H1 (cell line): ENCODE measurements around the gene ZNF30. TPM values are rescaled to one million over a fixed set of nuclear protein-coding genes. Genes with fewer than 3 reads are reported as not detected.
"Not testable (repeated sequence)": the region's sequence is repeated elsewhere in the genome, so short reads cannot be mapped to it uniquely, and the experiment has no call there.

Experiments
- CTCF ChIA-PET: fragments of 300-600 bp; sonication (Branson Sonifier 250); formaldehyde crosslinking; loops from one replicate; lab custom pipeline; 2021; ENCODE audit not compliant: partially characterized antibody; lab: Charles Lee
- POLR2A ChIA-PET: fragments of 300-600 bp; sonication (Branson Sonifier 250); formaldehyde crosslinking; loops from one replicate; lab custom pipeline; 2021; ENCODE audit warnings: inconsistent platforms; ENCODE audit not compliant: partially characterized antibody; lab: Charles Lee
- DNase-seq, 2 experiments: peaks; one replicate each; pipeline versions ENCODE4 v3.0.0 to v3.0.0-alpha.2; 2010 to 2022; ENCODE audit warnings: low spot score in 2 of 2, low read depth in 1 of 2, mixed read lengths in 1 of 2
- FAIRE-seq: peaks from 2 replicates; lab custom pipeline; 2011; peaks lifted over from hg19 to GRCh38; lab: Jason Lieb, UNC
- H2AFZ ChIP-seq: 2 replicates; pipeline ENCODE4 v1.8.1; 2012; ENCODE audit warnings: low read length, inconsistent platforms
- H2AK5ac ChIP-seq: 2 replicates; pipeline ENCODE4 v1.6.1; 2013; ENCODE audit warnings: low read depth, low read length
- H2BK120ac ChIP-seq: replicated peaks from 2 replicates; pipeline ENCODE3; 2013; ENCODE audit warnings: low read depth, low read length, inconsistent platforms
- H2BK12ac ChIP-seq: 2 replicates; pipeline ENCODE4 v1.6.1; 2013; ENCODE audit warnings: low read depth, low read length
- H2BK15ac ChIP-seq: 2 replicates; pipeline ENCODE4 v1.6.1; 2013; ENCODE audit warnings: low read length
- H2BK20ac ChIP-seq: 2 replicates; pipeline ENCODE4 v1.6.1; 2013; ENCODE audit warnings: low read length
- H2BK5ac ChIP-seq: 2 replicates; pipeline ENCODE4 v1.6.1; 2013; ENCODE audit warnings: low read depth, low read length
- H3K14ac ChIP-seq: 2 replicates; pipeline ENCODE4 v1.6.1; 2013; ENCODE audit warnings: inconsistent platforms; ENCODE audit not compliant: insufficient read length
- H3K18ac ChIP-seq: 2 replicates; pipeline ENCODE4 v1.6.1; 2013; ENCODE audit warnings: low read length; ENCODE audit errors: extremely low read depth
- H3K23ac ChIP-seq: 2 replicates; pipeline ENCODE4 v1.6.1; 2013; ENCODE audit warnings: inconsistent platforms; ENCODE audit not compliant: insufficient read length
- H3K23me2 ChIP-seq: 2 replicates; pipeline ENCODE4 v1.6.1; 2013; ENCODE audit warnings: low read depth, low read length
- H3K27ac ChIP-seq: 2 replicates; pipeline ENCODE4 v1.6.1; 2011; ENCODE audit warnings: low read depth, low read length, inconsistent platforms
- H3K27me3 ChIP-seq, 4 experiments: replicated peaks in 1 of 4; 1 replicate in 1 of 4; 2 replicates in 3 of 4; pipeline versions ENCODE4 v1.6.1 to v1.8.1; 2011 to 2013; ENCODE audit warnings: low read length in 3 of 4, mild to moderate bottlenecking in 3 of 4, inconsistent platforms in 2 of 4, mixed read lengths in 2 of 4, moderate library complexity in 1 of 4; ENCODE audit not compliant: control insufficient read depth in 3 of 4, insufficient read depth in 3 of 4; ENCODE audit errors: extremely low read depth in 1 of 4
- H3K36me3 ChIP-seq, 4 experiments: 2 replicates each; pipeline versions ENCODE4 v1.6.1 to v1.8.1; 2011 to 2013; ENCODE audit warnings: mild to moderate bottlenecking in 4 of 4, low read length in 3 of 4, moderate library complexity in 2 of 4, control low read depth in 1 of 4, inconsistent platforms in 1 of 4; ENCODE audit not compliant: insufficient read depth in 4 of 4, control insufficient read depth in 2 of 4
- H3K4ac ChIP-seq: replicated peaks from 2 replicates; pipeline ENCODE3; 2013; ENCODE audit warnings: low read length, low read depth, mixed read lengths, inconsistent platforms; ENCODE audit not compliant: insufficient read length
- H3K4me1 ChIP-seq, 4 experiments: replicated peaks in 1 of 4; 1 replicate in 1 of 4; 2 replicates in 3 of 4; pipeline versions ENCODE4 v1.6.1 to v1.8.1; 2011 to 2013; ENCODE audit warnings: low read length in 3 of 4, inconsistent platforms in 2 of 4, mixed read lengths in 1 of 4; ENCODE audit not compliant: insufficient read depth in 4 of 4, control insufficient read depth in 3 of 4
- H3K4me2 ChIP-seq, 2 experiments: 2 replicates each; pipeline versions ENCODE4 v1.6.1 to v1.8.1; 2011 to 2013; ENCODE audit warnings: low read depth in 2 of 2, low read length in 2 of 2, control low read depth in 1 of 2, inconsistent platforms in 1 of 2, mild to moderate bottlenecking in 1 of 2; ENCODE audit not compliant: insufficient read depth in 1 of 2
- H3K4me3 ChIP-seq, 4 experiments: fragments of 200-600, 300-600 bp in 1 of 4; sonication (generic), shearing (Covaris generic), sonication (Bioruptor Twin) in 1 of 4; 2 replicates each; pipeline versions ENCODE4 v1.5.1 to v1.8.1; 2011 to 2016; ENCODE audit warnings: low read length in 4 of 4, low read depth in 3 of 4, control low read depth in 2 of 4, inconsistent platforms in 2 of 4, mild to moderate bottlenecking in 2 of 4, mixed read lengths in 1 of 4, moderate library complexity in 1 of 4; ENCODE audit not compliant: insufficient read depth in 2 of 4; ENCODE audit errors: extremely low read depth in 1 of 4
- H3K56ac ChIP-seq: replicated peaks from 2 replicates; pipeline ENCODE3; 2013; ENCODE audit warnings: low read depth, mild to moderate bottlenecking, mixed read lengths, low read length, inconsistent platforms; ENCODE audit not compliant: insufficient read length
- H3K79me1 ChIP-seq: 2 replicates; pipeline ENCODE4 v1.6.1; 2013; ENCODE audit warnings: low read depth, low read length, control low read depth
- H3K79me2 ChIP-seq, 2 experiments: 2 replicates each; pipeline versions ENCODE4 v1.6.1 to v1.8.1; 2012 to 2013; ENCODE audit warnings: low read length in 2 of 2, mild to moderate bottlenecking in 2 of 2, inconsistent platforms in 1 of 2; ENCODE audit not compliant: insufficient read depth in 2 of 2, control insufficient read depth in 1 of 2
- H3K9ac ChIP-seq, 4 experiments: replicated peaks in 1 of 4; 1 replicate in 1 of 4; 2 replicates in 3 of 4; pipeline versions ENCODE4 v1.6.1 to v1.8.1; 2011 to 2013; ENCODE audit warnings: low read depth in 3 of 4, low read length in 3 of 4, control low read depth in 2 of 4, mild to moderate bottlenecking in 2 of 4, moderate library complexity in 2 of 4, inconsistent platforms in 1 of 4; ENCODE audit errors: extremely low read depth in 1 of 4
- H3K9me3 ChIP-seq, 2 experiments: 2 replicates each; pipeline versions ENCODE4 v1.6.1 to v1.8.1; 2012 to 2013; ENCODE audit warnings: mild to moderate bottlenecking in 2 of 2, moderate library complexity in 2 of 2, control low read depth in 1 of 2, inconsistent platforms in 1 of 2, low read depth in 1 of 2, low read length in 1 of 2, mixed read lengths in 1 of 2; ENCODE audit not compliant: insufficient read depth in 2 of 2
- H4K20me1 ChIP-seq, 2 experiments: replicated peaks in 1 of 2; 2 replicates each; pipeline versions ENCODE3 to v1.8.1; 2011 to 2013; ENCODE audit warnings: inconsistent platforms in 2 of 2, low read length in 2 of 2, mild to moderate bottlenecking in 1 of 2; ENCODE audit not compliant: insufficient read depth in 2 of 2, control insufficient read depth in 1 of 2
- H4K5ac ChIP-seq: 2 replicates; pipeline ENCODE4 v1.6.1; 2013; ENCODE audit warnings: low read length, low read depth, mixed read lengths, inconsistent platforms; ENCODE audit not compliant: insufficient read length
- H4K8ac ChIP-seq: 2 replicates; pipeline ENCODE4 v1.8.0; 2013; ENCODE audit warnings: mild to moderate bottlenecking, moderate library complexity, low read length, inconsistent platforms; ENCODE audit not compliant: insufficient read depth; ENCODE audit errors: extremely low read depth
- H4K91ac ChIP-seq: replicated peaks from 2 replicates; pipeline ENCODE3; 2013; ENCODE audit warnings: low read length, mixed read lengths, inconsistent platforms; ENCODE audit not compliant: insufficient read length
- WGBS, 2 experiments: shearing (Covaris generic) in 1 of 2; methylation state at CpG; one replicate each; pipeline versions ENCODE4 v1.1.6 to v1.1.7; 2013 to 2015; ENCODE audit warnings: low lambda C conversion rate in 2 of 2, mixed read lengths in 2 of 2, inconsistent platforms in 1 of 2, low coverage in 1 of 2, missing lambda C conversion rate in 1 of 2; ENCODE audit not compliant: insufficient replicate concordance in 2 of 2, insufficient coverage in 1 of 2, insufficient read length in 1 of 2; ENCODE audit errors: extremely low coverage in 1 of 2, missing lambda C conversion rate in 1 of 2; 5-methylcytosine and 5-hydroxymethylcytosine counted together
- polyA plus RNA-seq, 7 experiments: library from polyadenylated mRNA; depleted of rRNA in 3 of 7; stranded (reverse) in 5 of 7; unstranded in 2 of 7; fragments of >200 nt in 5 of 7; fragments of 200-250 nt in 2 of 7; gene quantifications; 1 replicate in 5 of 7; 2 replicates in 1 of 7; 4 replicates in 1 of 7; pipeline versions ENCODE4 v1.2.1 to v1.2.3, GENCODE V29; 2011 to 2013; ENCODE audit warnings: missing spikeins in 2 of 7, mixed read lengths in 2 of 7
- total RNA-seq: library from RNA; stranded (reverse); fragmentation: NEBNext Ultra II Directional; extraction: Animal tissue kit (Norgen Biotek cat#: 25700); gene quantifications from 2 replicates; pipeline ENCODE4 v1.2.1, GENCODE V29; 2021

ZNF30 gene
- total and polyA plus RNA-seq, 2 of the 8 experiments (the other 6 are each of a cell fraction or from before 2014, with no cell fraction given), result 2.0 to 4.7 TPM

- ChIA-PET CTCF (interaction anchor here (1.1 to 1.2 kb wide), 2 partner anchors 11 to 20 kb away, joined by 3 to 4 read pairs; no protein-coding TSS in a partner anchor), POLR2A (interaction anchor here (1.0 to 1.3 kb wide), 2 partner anchors 19 to 20 kb away, joined by 3 to 4 read pairs; no protein-coding TSS in a partner anchor)
- H3K79me1 ChIP-seq, DNase-seq, H3K56ac ChIP-seq, H2BK120ac ChIP-seq, H3K4me1 ChIP-seq, H3K4ac ChIP-seq, H3K23me2 ChIP-seq, FAIRE-seq, H4K91ac ChIP-seq, H3K4me3 ChIP-seq, H2AK5ac ChIP-seq, H4K8ac ChIP-seq, H2BK12ac ChIP-seq, H2BK15ac ChIP-seq, H2AFZ ChIP-seq, H4K5ac ChIP-seq, H3K23ac ChIP-seq, H2BK5ac ChIP-seq, H2BK20ac ChIP-seq, H3K4me2 ChIP-seq, H3K9me3 ChIP-seq, H3K36me3 ChIP-seq, H3K79me2 ChIP-seq, H3K9ac ChIP-seq, H3K18ac ChIP-seq, H3K27ac ChIP-seq, H3K14ac ChIP-seq, H3K27me3 ChIP-seq, H4K20me1 ChIP-seq: not testable (repeated sequence)
- WGBS, 2 experiments, result 79% methylated on average over 7 of the region's 7 CpGs; no CpG with 5 or more reads in 1 of the 2 experiments
These were observed 65.9 kb downstream of the ZNF30 start for GRCh38 chr19:34992582-34992981.
